Neutrophil (primary cell): ENCODE results near the gene ABCF1.

ENCODE experiments used
- H3K27ac ChIP-seq: fragments of 200-600 bp; sonication (generic); 2 replicates; pipeline ENCODE4 v1.5.1; 2016; ENCODE audit warnings: mild to moderate bottlenecking, moderate library complexity
- H3K27me3 ChIP-seq: fragments of 200-600 bp; sonication (generic); 2 replicates; pipeline ENCODE4 v1.6.0; 2016; ENCODE audit warnings: mild to moderate bottlenecking
- H3K36me3 ChIP-seq: fragments of 200-600 bp; sonication (generic); 2 replicates; pipeline ENCODE4 v1.5.1; 2017
- H3K4me1 ChIP-seq, 2 experiments: fragments of 200-600 bp in 1 of 2; sonication (generic) in 1 of 2; 1 replicate in 1 of 2; 2 replicates in 1 of 2; pipeline versions ENCODE4 v1.5.1 to v1.6.1; 2013 to 2016; ENCODE audit warnings: low read depth in 1 of 2, low read length in 1 of 2, mild to moderate bottlenecking in 1 of 2, moderate library complexity in 1 of 2; ENCODE audit not compliant: control insufficient read depth in 1 of 2, insufficient read depth in 1 of 2
- H3K4me3 ChIP-seq, 2 experiments: fragments of 200-600 bp in 1 of 2; sonication (generic) in 1 of 2; 1 replicate in 1 of 2; 2 replicates in 1 of 2; pipeline ENCODE4 v1.5.1; 2013 to 2016; ENCODE audit warnings: low read depth in 1 of 2, low read length in 1 of 2, mild to moderate bottlenecking in 1 of 2, moderate library complexity in 1 of 2
- H3K9me3 ChIP-seq: fragments of 200-600 bp; sonication (generic); 2 replicates; pipeline ENCODE4 v1.5.1; 2016
- CTCF ChIP-seq: fragments of 200-600 bp; sonication (generic); IDR thresholded peaks from 2 replicates; pipeline ENCODE4 v1.5.1; 2016; ENCODE audit warnings: antibody characterized with exemption

ABCF1 gene

GRCh38 chr6:30613251-30614043, 42.2 kb downstream of the ABCF1 start:
- Histone ChIP-seq H3K27ac (peak overlapping the region; percentile 98), H3K27me3 (no peaks in the 10 kb centered on the region), H3K4me1 (peaks cover 38 to 42% of the 10 kb centered on the region in 2 experiments), H3K36me3 (peaks cover 29% of the 10 kb centered on the region), H3K9me3 (no peaks in the 10 kb centered on the region), H3K4me3 (peak overlapping the region; percentile 82 to 92)
- no peak for TF ChIP-seq CTCF

DNA sequence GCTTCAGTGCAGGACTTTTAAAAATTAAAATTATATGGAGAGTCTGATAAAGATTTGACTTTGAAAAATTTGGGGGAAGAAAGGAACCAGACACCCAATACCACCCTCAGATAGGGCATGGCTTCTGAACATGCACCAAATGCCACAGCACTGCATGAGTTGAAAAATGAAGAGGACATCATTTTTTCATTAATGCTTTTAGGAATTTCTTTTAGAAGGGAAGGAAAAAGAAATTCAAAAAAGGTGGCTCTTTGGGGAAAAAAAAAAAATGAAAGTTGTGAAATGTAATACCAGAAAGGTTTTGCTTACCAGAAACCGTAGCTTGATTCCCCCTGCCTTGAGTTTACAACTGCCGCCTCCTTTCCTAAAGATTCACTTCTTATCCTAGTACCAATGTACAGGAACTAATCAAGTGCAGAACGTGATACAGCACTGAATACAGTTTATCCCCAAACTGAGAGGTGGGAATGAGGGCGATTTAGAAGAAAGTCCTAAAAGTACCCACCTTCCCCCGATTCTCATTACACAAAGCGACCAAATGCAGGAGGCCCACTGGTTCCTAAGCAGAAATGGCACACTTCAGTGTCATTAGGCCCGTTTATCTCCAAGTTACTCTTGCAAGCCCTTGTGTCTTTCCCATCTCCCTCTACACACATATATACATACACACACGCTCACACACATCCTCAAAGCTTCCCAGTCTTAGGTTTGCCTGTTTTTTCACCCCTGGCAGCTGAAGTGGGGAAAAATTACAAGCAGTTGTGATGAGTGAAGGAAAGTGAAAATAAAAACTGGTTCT, 43.0 kb downstream of the ABCF1 start:
- peaks cover 42 to 44% of the 10 kb centered on the region in 2 experiments for H3K4me1 ChIP-seq

GRCh38 chr6:30614843-30615218, 43.6 kb downstream of the ABCF1 start:
- H3K9me3 ChIP-seq = no peaks in the 10 kb centered on the region
- H3K27me3 ChIP-seq = no peaks in the 10 kb centered on the region
- peak; percentile 27 for TF ChIP-seq CTCF
- H3K4me1 ChIP-seq = peaks cover 42 to 44% of the 10 kb centered on the region in 2 experiments
- H3K27ac ChIP-seq = peak overlapping the region; percentile 98
- peak overlapping the region; percentile 82 to 92 for H3K4me3 ChIP-seq
- H3K36me3 ChIP-seq = peaks cover 15% of the 10 kb centered on the region

More for the DNA sequence above, 43.0 kb downstream of the ABCF1 start:
- no peak for TF ChIP-seq CTCF
- Histone ChIP-seq H3K27me3 (no peaks in the 10 kb centered on the region), H3K27ac (peak overlapping the region; percentile 98), H3K9me3 (no peaks in the 10 kb centered on the region), H3K4me3 (peak overlapping the region; percentile 82 to 92), H3K36me3 (peaks cover 21% of the 10 kb centered on the region)

DNA sequence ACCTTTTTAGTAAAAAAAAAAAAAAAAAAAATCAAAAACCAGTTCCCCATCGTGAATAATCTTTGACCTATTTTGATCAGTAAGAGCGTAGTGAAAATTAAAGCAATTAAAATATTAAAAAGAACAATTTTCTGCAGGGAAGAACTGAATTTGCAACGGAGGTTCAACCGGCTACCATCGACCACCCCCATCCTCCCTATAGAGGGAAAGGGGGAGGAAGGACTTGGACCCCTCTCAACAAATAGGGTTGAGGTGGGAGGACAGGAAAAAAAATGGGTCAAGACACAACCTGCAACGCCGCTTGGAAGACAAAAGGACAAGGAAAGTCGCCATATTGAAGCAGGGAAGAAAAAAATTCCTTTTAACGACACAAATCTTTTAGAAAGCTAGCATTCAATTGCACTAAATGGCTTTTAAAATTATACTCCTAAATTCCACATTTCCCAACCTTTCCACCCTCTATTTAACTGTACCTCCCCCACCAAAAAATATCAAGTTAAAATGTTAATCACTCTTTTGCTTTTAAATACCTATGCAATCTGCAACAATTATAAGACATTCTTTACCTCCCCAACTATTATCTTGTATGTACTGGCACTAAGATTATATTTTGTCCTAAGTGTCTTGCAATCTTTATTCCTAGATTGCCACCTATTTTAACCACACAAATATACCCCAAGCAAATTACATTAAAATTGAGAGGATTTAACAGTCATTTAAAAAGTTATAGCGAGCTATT, 44.1 kb downstream of the ABCF1 start:
- Histone ChIP-seq H3K4me1 (peaks cover 42 to 44% of the 10 kb centered on the region in 2 experiments), H3K27ac (peak overlapping the region; percentile 98), H3K9me3 (no peaks in the 10 kb centered on the region), H3K36me3 (peaks cover 15% of the 10 kb centered on the region), H3K27me3 (no peaks in the 10 kb centered on the region), H3K4me3 (peak overlapping the region; percentile 82 to 92)
- TF ChIP-seq CTCF = no peak

DNA sequence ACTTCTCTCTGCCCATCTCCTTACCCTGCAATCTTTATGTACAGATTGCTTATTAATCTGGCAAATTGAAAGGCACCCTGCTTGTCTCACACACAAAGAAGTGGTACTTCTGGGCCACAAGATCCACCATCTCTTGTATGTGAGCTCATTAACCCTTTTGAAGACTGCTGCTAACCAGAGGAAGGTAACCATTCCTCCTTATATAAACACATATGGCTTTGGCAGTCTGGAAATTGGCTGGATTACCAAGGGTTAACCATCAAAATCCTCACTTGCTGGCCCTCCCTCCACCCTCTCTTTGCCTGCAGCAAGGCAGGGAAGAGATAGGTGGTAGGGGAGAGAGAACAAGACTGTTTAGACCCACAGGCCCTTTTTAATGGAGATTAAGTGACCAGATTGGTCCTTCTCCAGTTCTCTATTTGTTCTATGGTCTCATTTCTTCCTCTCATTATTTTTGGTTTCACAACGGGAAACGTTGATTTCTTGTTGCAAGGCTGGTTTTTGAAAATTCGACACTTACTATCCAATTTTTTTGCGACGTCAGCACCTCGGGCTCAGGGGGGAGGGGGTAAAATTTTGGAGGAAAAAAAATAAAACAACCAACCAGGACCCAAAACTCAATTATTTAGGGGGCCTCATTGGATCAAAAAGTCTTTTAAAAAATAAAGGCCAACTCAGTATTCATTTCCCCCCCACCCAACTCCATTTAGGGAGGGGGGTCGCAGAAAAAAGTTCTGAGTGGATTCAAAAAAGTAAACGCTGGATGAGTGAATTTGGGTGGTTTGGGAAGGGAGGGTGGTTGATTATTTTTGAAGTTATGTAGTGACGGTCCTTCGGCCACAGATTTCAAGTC, 44.9 kb downstream of the ABCF1 start:
- Histone ChIP-seq H3K36me3 (peaks cover 15% of the 10 kb centered on the region), H3K4me1 (peaks cover 42 to 44% of the 10 kb centered on the region in 2 experiments), H3K27me3 (no peaks in the 10 kb centered on the region), H3K27ac (peak overlapping the region; percentile 98), H3K4me3 (peak overlapping the region; percentile 82 to 92), H3K9me3 (no peaks in the 10 kb centered on the region)
- TF ChIP-seq CTCF = no peak
